SK-N-SH (cell line): ENCODE results near the gene GYPE. TPM values are rescaled to one million over a fixed set of nuclear protein-coding genes. Genes with fewer than 3 reads are reported as not detected.
"Not testable (repeated sequence)": the region's sequence is repeated elsewhere in the genome, so short reads cannot be mapped to it uniquely, and the experiment has no call there.

Experiments used
- CTCF ChIA-PET: fragments of 300-600, 350-600 bp; formaldehyde crosslinking; extraction: SDS; loops from one replicate; lab custom pipeline; 2021; lab: Yijun Ruan, JAX
- POLR2A ChIA-PET: fragments of 350-600 bp; sonication (Branson Sonifier 250); formaldehyde crosslinking; extraction: SDS; loops from one replicate; lab custom pipeline; 2020; ENCODE audit warnings: antibody characterized with exemption, inconsistent platforms; lab: Yijun Ruan, JAX
- DNase-seq: peaks from one replicate; pipeline ENCODE4 v3.0.0; 2012
- H2AFZ ChIP-seq: fragments of 200-600 bp; sonication (generic); 2 replicates; pipeline ENCODE4 v1.8.1; 2016; ENCODE audit warnings: antibody characterized with exemption, mild to moderate bottlenecking, low read depth
- H3F3A ChIP-seq: fragments of 200-600 bp; sonication (generic); replicated peaks from 2 replicates; pipeline ENCODE3; 2016; ENCODE audit warnings: antibody characterized with exemption, mild to moderate bottlenecking; ENCODE audit not compliant: insufficient read depth
- H3K27ac ChIP-seq, 2 experiments: fragments of 200-500 bp in 1 of 2; fragments of 200-600 bp in 1 of 2; sonication (Bioruptor generic) in 1 of 2; sonication (generic), shearing (Covaris generic) in 1 of 2; 2 replicates each; pipeline versions ENCODE4 v1.5.1 to v1.6.1; 2014 to 2016; ENCODE audit warnings: low read depth in 2 of 2, inconsistent platforms in 1 of 2, low read length in 1 of 2, mild to moderate bottlenecking in 1 of 2, mixed read lengths in 1 of 2
- H3K27me3 ChIP-seq: fragments of 200-600 bp; sonication (generic), shearing (Covaris generic); 2 replicates; pipeline ENCODE4 v1.6.1; 2016; ENCODE audit warnings: mixed run types; ENCODE audit not compliant: insufficient read depth
- H3K36me3 ChIP-seq, 2 experiments: fragments of 200-500 bp in 1 of 2; fragments of 200-600 bp in 1 of 2; sonication (Bioruptor generic) in 1 of 2; sonication (generic) in 1 of 2; replicated peaks in 1 of 2; 2 replicates each; pipeline versions ENCODE3 to v1.5.1; 2014 to 2016; ENCODE audit warnings: low read length in 1 of 2, mild to moderate bottlenecking in 1 of 2; ENCODE audit not compliant: insufficient read depth in 2 of 2, control insufficient read depth in 1 of 2
- H3K4me1 ChIP-seq, 2 experiments: fragments of 200-500 bp in 1 of 2; fragments of 200-600 bp in 1 of 2; sonication (Bioruptor generic) in 1 of 2; sonication (generic), shearing (Covaris generic) in 1 of 2; 2 replicates each; pipeline versions ENCODE4 v1.5.1 to v1.6.1; 2014 to 2016; ENCODE audit warnings: low read depth in 1 of 2, low read length in 1 of 2, mixed run types in 1 of 2; ENCODE audit not compliant: insufficient read depth in 2 of 2, control insufficient read depth in 1 of 2
- H3K4me2 ChIP-seq: fragments of 200-600 bp; sonication (generic), shearing (Covaris generic); 2 replicates; pipeline ENCODE4 v1.6.1; 2017; ENCODE audit warnings: mixed run types
- H3K4me3 ChIP-seq, 2 experiments: fragments of 200-500 bp in 1 of 2; fragments of 200-600 bp in 1 of 2; sonication (Bioruptor generic) in 1 of 2; sonication (generic), shearing (Covaris generic) in 1 of 2; 2 replicates each; pipeline versions ENCODE4 v1.5.1 to v1.8.1; 2014 to 2016; ENCODE audit warnings: low read depth in 2 of 2, inconsistent platforms in 1 of 2, low read length in 1 of 2, mild to moderate bottlenecking in 1 of 2, mixed read lengths in 1 of 2, moderate library complexity in 1 of 2
- H3K79me2 ChIP-seq: fragments of 200-600 bp; sonication (generic); 2 replicates; pipeline ENCODE4 v1.8.1; 2017; ENCODE audit warnings: mild to moderate bottlenecking; ENCODE audit not compliant: insufficient read depth
- H3K9ac ChIP-seq: fragments of 200-600 bp; sonication (generic); 2 replicates; pipeline ENCODE4 v1.6.1; 2017; ENCODE audit warnings: mixed run types
- H3K9me2 ChIP-seq: fragments of 200-600 bp; sonication (generic); 2 replicates; pipeline ENCODE4 v1.6.1; 2017; ENCODE audit warnings: mixed run types
- H3K9me3 ChIP-seq: fragments of 200-600 bp; sonication (generic); 2 replicates; pipeline ENCODE4 v1.6.1; 2017; ENCODE audit warnings: mixed run types, mild to moderate bottlenecking, moderate library complexity
- H4K20me1 ChIP-seq: fragments of 200-600 bp; sonication (generic); 2 replicates; pipeline ENCODE4 v1.6.1; 2017; ENCODE audit warnings: mild to moderate bottlenecking, mixed run types; ENCODE audit not compliant: insufficient read depth
- CTCF ChIP-seq: fragments of 200-600 bp; sonication (generic); IDR thresholded peaks from 2 replicates; pipeline ENCODE4 v1.6.1; 2017; ENCODE audit warnings: antibody characterized with exemption, mild to moderate bottlenecking, moderate library complexity
- RAD21 ChIP-seq: IDR thresholded peaks from 2 replicates; pipeline ENCODE4 v1.6.1; 2012; ENCODE audit warnings: mild to moderate bottlenecking, low read length
- SMC3 ChIP-seq: IDR thresholded peaks from 2 replicates; pipeline ENCODE4 v1.6.1; 2012; ENCODE audit warnings: low read depth, low read length, improper control_type of control experiment
- WGBS: methylation state at CpG from one replicate; pipeline ENCODE4 v1.1.6; 2017; ENCODE audit warnings: low lambda C conversion rate; 5-methylcytosine and 5-hydroxymethylcytosine counted together
- polyA plus RNA-seq, 3 experiments: library from polyadenylated mRNA; depleted of rRNA; stranded (reverse); fragments of >200 nt; gene quantifications; 2 replicates each; pipeline ENCODE4 v1.2.3, GENCODE V29; 2012

The GYPE gene
- polyA plus RNA-seq, 1 of the 3 experiments (the other 2 are of a cell fraction) = 0.74 TPM

GRCh38 chr4:143907811-143908210 lies 2.5 kb upstream of the GYPE start:
- TF ChIP-seq RAD21 = peak; percentile 47
- peak; percentile 62 for TF ChIP-seq CTCF
- peak; percentile 28; the same call in 1 of the 2 replicates for TF ChIP-seq SMC3
- H3K27ac ChIP-seq, H3K4me1 ChIP-seq, H3K9me3 ChIP-seq, H3K9me2 ChIP-seq, H3K27me3 ChIP-seq, H3K36me3 ChIP-seq, H3K9ac ChIP-seq, H2AFZ ChIP-seq, H4K20me1 ChIP-seq, POLR2A ChIA-PET, H3F3A ChIP-seq, H3K4me2 ChIP-seq: not testable (repeated sequence)
- DNase-seq = peak; percentile 3
- H3K79me2 ChIP-seq = peaks cover 11% of the 10 kb centered on the region; the same call in 1 of the 2 replicates
- H3K4me3 ChIP-seq = 0 out of 4 replicates have a peak overlapping the region, but pooled peaks of 1 of the 2 experiments have one; percentile 32
- 21% methylated on average over 3 of the region's 3 CpGs for WGBS
- CTCF ChIA-PET = interaction anchor here (0.7 kb wide), 1 partner anchor 11 kb away, joined by 4 read pairs; no protein-coding TSS in a partner anchor

- POLR2A ChIA-PET, CTCF ChIA-PET: not testable (repeated sequence)
These were observed 928 bp downstream of the GYPE start for GRCh38 chr4:143904431-143904830.

GRCh38 chr4:143890323-143890722 lies 15.0 kb downstream of the GYPE start:
- H3K4me1 ChIP-seq, CTCF ChIA-PET, H3K9me3 ChIP-seq, H3K9ac ChIP-seq, H3K79me2 ChIP-seq, H2AFZ ChIP-seq, H3K36me3 ChIP-seq, H3K9me2 ChIP-seq, H4K20me1 ChIP-seq, POLR2A ChIA-PET, H3K27ac ChIP-seq, H3K27me3 ChIP-seq, H3K4me2 ChIP-seq, H3F3A ChIP-seq, H3K4me3 ChIP-seq, DNase-seq: not testable (repeated sequence)
- WGBS = 71% methylated on average over 4 of the region's 4 CpGs

More at GRCh38 chr4:143904431-143904830, 928 bp downstream of the GYPE start:
- H3F3A ChIP-seq, DNase-seq, H3K9ac ChIP-seq, H3K4me2 ChIP-seq, H3K4me1 ChIP-seq, H3K36me3 ChIP-seq, H3K9me3 ChIP-seq, H3K4me3 ChIP-seq, H3K27ac ChIP-seq, H4K20me1 ChIP-seq, H2AFZ ChIP-seq, H3K9me2 ChIP-seq, H3K79me2 ChIP-seq, H3K27me3 ChIP-seq: not testable (repeated sequence)

GRCh38 chr4:143888189-143888588 lies 17.2 kb downstream of the GYPE start:
- H3K9ac ChIP-seq, H3K27ac ChIP-seq, H3K4me3 ChIP-seq, H3K9me2 ChIP-seq, H2AFZ ChIP-seq, H3K9me3 ChIP-seq, H3F3A ChIP-seq, H3K4me1 ChIP-seq, CTCF ChIA-PET, DNase-seq, POLR2A ChIA-PET, H3K36me3 ChIP-seq, H3K79me2 ChIP-seq, H3K4me2 ChIP-seq, H4K20me1 ChIP-seq, H3K27me3 ChIP-seq: not testable (repeated sequence)
- no CpG with 5 or more reads among the region's 3 CpGs for WGBS

- DNase-seq, H2AFZ ChIP-seq, H3K9me2 ChIP-seq, H3K27me3 ChIP-seq, H3K9me3 ChIP-seq, H3F3A ChIP-seq, H3K36me3 ChIP-seq, POLR2A ChIA-PET, H3K4me1 ChIP-seq, H3K4me2 ChIP-seq, H3K27ac ChIP-seq, H3K9ac ChIP-seq, H3K79me2 ChIP-seq, H4K20me1 ChIP-seq, H3K4me3 ChIP-seq, CTCF ChIA-PET: not testable (repeated sequence)
These were observed 20.4 kb downstream of the GYPE start for GRCh38 chr4:143884965-143885364.
